Measurements from ENCODE around the gene SLC26A4. TPM values are rescaled to one million over a fixed set of nuclear protein-coding genes. Genes with fewer than 3 reads are reported as not detected.

The SLC26A4 gene
- total RNA-seq, 2 donors from 2014 or later: 0.42 TPM; not detected in 1

DNA sequence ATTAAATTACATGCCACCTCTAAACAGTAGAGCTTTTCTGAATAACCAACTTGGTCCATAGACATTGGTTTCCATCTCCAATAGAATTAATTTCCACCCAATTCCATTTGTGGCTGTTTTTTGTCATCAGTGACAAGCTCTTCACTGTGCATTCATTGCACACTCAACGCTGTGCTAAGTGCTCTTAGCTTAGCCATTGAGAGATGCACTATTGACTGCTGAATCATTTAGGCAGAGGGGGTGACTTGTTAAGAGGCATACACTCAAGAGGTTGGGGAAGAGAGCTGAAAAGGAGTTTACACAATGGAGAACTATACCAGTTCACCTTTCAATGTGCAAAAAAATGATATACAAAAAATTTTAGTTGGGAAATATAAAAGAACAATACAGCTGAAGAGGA is 51.4 kb downstream of the SLC26A4 start:
- H3K9ac ChIP-seq (ENCODE audit: extremely low read depth, low read length, poor library complexity, severe bottlenecking): no peak overlapping the region
- peaks cover 3% of the 10 kb centered on the region for H3K4me1 Mint-ChIP-seq
- H3K4me3 Mint-ChIP-seq: no peak overlapping the region
- no peaks in the 10 kb centered on the region for H3K9me3 ChIP-seq (ENCODE audit: control insufficient read depth, low read length)
- TF ChIP-seq, protein P1, sequence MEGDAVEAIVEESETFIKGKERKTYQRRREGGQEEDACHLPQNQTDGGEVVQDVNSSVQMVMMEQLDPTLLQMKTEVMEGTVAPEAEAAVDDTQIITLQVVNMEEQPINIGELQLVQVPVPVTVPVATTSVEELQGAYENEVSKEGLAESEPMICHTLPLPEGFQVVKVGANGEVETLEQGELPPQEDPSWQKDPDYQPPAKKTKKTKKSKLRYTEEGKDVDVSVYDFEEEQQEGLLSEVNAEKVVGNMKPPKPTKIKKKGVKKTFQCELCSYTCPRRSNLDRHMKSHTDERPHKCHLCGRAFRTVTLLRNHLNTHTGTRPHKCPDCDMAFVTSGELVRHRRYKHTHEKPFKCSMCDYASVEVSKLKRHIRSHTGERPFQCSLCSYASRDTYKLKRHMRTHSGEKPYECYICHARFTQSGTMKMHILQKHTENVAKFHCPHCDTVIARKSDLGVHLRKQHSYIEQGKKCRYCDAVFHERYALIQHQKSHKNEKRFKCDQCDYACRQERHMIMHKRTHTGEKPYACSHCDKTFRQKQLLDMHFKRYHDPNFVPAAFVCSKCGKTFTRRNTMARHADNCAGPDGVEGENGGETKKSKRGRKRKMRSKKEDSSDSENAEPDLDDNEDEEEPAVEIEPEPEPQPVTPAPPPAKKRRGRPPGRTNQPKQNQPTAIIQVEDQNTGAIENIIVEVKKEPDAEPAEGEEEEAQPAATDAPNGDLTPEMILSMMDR (conservative IDR thresholded peaks at IDR 0.05): no peak
- no peaks in the 10 kb centered on the region for H3K36me3 ChIP-seq (ENCODE audit: control insufficient read depth, insufficient read depth, low read length)
- H3K27me3 ChIP-seq (ENCODE audit: control insufficient read depth, insufficient read depth, low read length, poor library complexity, severe bottlenecking): no peaks in the 10 kb centered on the region
- no peaks in the 10 kb centered on the region for H3K9me3 Mint-ChIP-seq
- no peak for DNase-seq
- H3K4me1 ChIP-seq (ENCODE audit: control insufficient read depth, insufficient read depth, low read length): no peaks in the 10 kb centered on the region
- H3K4me3 ChIP-seq (ENCODE audit: low read length): no peak overlapping the region
- no peak overlapping the region for H3K27ac ChIP-seq (ENCODE audit: low read depth, low read length)
- no peak overlapping the region for H3K27ac Mint-ChIP-seq
- peaks cover 3% of the 10 kb centered on the region for H3K27me3 Mint-ChIP-seq (ENCODE audit: insufficient read depth)
- H3K36me3 Mint-ChIP-seq (ENCODE audit: low read depth): no peaks in the 10 kb centered on the region
- 82% methylated on average over 1 of the region's 1 CpG; no CpG with 5 or more reads in 1 of the 2 experiments for WGBS, 2 experiments (ENCODE audit: insufficient coverage in 1 of 2, insufficient read length in 1 of 2)

DNA sequence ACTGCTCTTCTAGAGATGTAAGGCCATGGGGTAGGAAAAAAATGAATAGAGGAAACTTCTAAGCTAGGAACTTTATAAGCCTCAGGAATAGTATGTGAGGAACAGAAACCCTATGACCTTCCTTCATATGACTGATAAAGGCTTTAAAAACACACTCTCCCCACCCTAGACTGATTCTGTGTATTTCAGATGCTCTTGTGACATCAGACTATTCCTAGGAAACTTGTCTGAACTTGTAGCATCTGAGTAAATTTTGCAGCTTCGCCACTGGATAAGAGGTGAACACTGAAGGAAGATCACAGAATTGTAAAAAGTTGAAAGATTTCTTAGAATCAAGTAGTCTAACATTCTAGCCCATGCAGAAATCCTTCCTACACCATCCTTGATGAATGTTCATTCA is 52.3 kb downstream of the SLC26A4 start:
- 86 to 90% methylated on average over 1 of the region's 1 CpG for WGBS, 2 experiments (ENCODE audit: insufficient coverage in 1 of 2, insufficient read length in 1 of 2)
- Histone ChIP-seq H3K4me1 (ENCODE audit: control insufficient read depth, insufficient read depth, low read length) (no peaks in the 10 kb centered on the region), H3K4me3 (ENCODE audit: low read length) (no peak overlapping the region), H3K9ac (ENCODE audit: extremely low read depth, low read length, poor library complexity, severe bottlenecking) (no peak overlapping the region), H3K9me3 (ENCODE audit: control insufficient read depth, low read length) (no peaks in the 10 kb centered on the region), H3K36me3 (ENCODE audit: control insufficient read depth, insufficient read depth, low read length) (no peaks in the 10 kb centered on the region), H3K27ac (ENCODE audit: low read depth, low read length) (no peak overlapping the region), H3K27me3 (ENCODE audit: control insufficient read depth, insufficient read depth, low read length, poor library complexity, severe bottlenecking) (no peaks in the 10 kb centered on the region)
- no peaks in the 10 kb centered on the region for H3K36me3 Mint-ChIP-seq (ENCODE audit: low read depth)
- TF ChIP-seq, protein P1 (conservative IDR thresholded peaks at IDR 0.05): no peak
- no peak overlapping the region for H3K4me3 Mint-ChIP-seq
- no peak overlapping the region for H3K27ac Mint-ChIP-seq
- no peaks in the 10 kb centered on the region for H3K9me3 Mint-ChIP-seq
- H3K4me1 Mint-ChIP-seq: peaks cover 3% of the 10 kb centered on the region
- no peak for DNase-seq
- H3K27me3 Mint-ChIP-seq (ENCODE audit: insufficient read depth): peaks cover 3% of the 10 kb centered on the region

DNA sequence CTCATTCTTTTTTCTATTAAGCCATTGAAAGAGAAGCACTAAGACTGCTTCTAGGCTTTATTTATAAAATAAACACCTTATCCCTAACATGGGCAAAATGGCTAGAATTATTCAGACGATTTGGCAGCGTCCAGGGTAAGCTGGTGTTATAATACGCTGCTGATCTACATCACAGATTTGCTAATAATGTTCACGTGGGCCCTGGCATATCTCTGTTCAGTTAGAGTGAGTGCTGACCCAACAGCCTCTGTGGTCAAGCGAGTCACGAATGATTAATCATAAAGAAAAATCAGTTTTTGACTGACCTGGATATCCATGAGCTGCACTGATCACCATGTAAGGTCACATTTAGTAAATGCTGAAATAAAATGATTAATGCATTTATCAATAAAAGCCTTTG is 54.9 kb downstream of the SLC26A4 start:
- no peak for DNase-seq
- Mint-ChIP-seq H3K9me3 (no peaks in the 10 kb centered on the region), H3K27ac (no peak overlapping the region), H3K4me3 (no peak overlapping the region), H3K27me3 (ENCODE audit: insufficient read depth) (peaks cover 3% of the 10 kb centered on the region), H3K4me1 (no peaks in the 10 kb centered on the region), H3K36me3 (ENCODE audit: low read depth) (no peaks in the 10 kb centered on the region)
- no peak overlapping the region for H3K9ac ChIP-seq (ENCODE audit: extremely low read depth, low read length, poor library complexity, severe bottlenecking)
- H3K27me3 ChIP-seq (ENCODE audit: control insufficient read depth, insufficient read depth, low read length, poor library complexity, severe bottlenecking): no peaks in the 10 kb centered on the region
- H3K4me1 ChIP-seq (ENCODE audit: control insufficient read depth, insufficient read depth, low read length): no peaks in the 10 kb centered on the region
- no peak overlapping the region for H3K27ac ChIP-seq (ENCODE audit: low read depth, low read length)
- H3K36me3 ChIP-seq (ENCODE audit: control insufficient read depth, insufficient read depth, low read length): no peaks in the 10 kb centered on the region
- 92% methylated on average over 6 of the region's 6 CpGs for WGBS, 2 experiments (ENCODE audit: insufficient coverage in 1 of 2, insufficient read length in 1 of 2)
- H3K4me3 ChIP-seq (ENCODE audit: low read length): no peak overlapping the region
- TF ChIP-seq, protein P1 (conservative IDR thresholded peaks at IDR 0.05): no peak
- H3K9me3 ChIP-seq (ENCODE audit: control insufficient read depth, low read length): no peaks in the 10 kb centered on the region
